ENCODE results near the gene RFTN1.

Gene RFTN1

DNA sequence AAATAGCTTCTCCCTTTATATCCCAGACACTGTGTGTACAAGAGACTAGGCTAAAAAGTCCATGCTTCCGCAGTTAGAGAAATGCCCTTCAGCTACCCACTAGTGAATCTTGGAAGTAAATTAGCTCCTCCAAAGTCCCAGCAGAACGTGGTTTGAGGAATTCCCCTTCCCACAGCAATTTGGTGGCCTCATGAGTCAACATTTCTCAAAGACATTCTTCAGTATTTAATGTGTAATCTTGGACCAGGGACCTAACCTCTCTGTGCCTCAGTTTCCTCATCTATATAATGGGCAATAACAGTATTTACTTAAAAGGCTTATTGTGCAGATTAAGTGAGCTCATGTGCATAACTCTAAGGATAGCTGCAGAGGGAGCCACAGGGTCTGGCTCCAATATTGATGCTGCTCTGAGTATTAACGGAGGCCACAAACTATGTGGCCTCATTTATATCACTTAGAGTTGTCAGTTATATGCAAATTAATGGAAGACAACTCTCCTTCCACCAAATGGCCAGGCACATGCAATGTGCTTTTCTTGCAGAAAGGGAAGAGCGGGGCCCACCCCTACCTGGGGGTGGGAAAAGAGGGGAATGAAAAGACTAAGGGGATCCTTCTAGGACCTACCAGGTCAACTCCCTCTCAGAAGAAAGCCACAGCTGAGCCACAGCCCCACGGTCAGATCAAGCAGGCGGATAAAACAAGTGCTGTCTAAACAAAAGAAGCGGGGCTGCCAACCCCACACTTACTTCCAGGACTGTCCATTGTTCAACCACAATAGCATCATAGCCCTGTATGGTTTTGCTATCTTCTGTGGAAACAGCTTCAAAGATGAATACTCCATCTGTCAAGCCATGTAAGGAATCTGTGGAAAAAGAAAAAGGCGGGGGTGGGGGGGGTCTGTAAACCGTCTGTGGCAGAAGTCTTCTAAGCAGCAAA, 156.0 kb downstream of the RFTN1 start:
- no peak for DNase-seq (ENCODE audit: low read depth in 2 of 2)

DNA sequence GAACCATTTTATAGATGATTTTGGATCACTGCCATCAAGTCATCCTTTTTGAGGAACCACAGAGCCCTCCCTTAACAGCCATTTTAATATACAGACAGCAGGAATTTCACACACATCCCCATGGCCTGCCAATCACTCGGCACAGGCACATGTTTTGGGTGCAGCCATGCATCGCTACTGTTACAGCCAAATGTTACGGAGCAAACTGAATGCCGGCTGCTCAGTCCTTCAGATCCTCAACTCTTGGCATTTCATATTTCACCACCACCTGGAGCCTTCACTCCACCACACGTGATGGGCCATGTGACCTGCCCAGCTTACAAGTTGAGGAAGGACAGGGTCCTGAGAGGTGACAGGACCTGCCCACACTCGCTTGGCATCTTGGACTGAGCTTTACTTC, 157.7 kb downstream of the RFTN1 start:
- DNase-seq (ENCODE audit: low read depth in 2 of 2) = no peak

DNA sequence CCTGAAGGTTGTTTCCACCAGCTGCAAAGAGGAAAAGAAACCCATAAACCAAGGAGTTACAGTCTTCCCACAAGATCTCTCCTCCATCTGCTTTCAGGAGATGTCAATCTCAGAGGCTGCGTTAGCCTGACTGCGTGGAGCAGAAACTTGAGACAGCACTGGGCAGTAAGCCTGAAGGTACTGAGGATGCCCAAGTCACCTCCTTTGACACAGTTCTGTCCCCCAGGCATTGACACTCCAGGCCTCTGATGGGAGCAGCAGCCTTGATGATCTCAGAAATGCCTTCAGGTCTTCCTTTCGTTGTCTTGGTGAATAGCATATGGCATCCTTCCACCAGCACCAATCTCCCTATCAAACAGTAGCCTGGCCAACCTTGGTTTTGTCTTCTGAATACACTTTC, 159.2 kb downstream of the RFTN1 start:
- DNase-seq (ENCODE audit: low read depth in 2 of 2) = no peak

DNA sequence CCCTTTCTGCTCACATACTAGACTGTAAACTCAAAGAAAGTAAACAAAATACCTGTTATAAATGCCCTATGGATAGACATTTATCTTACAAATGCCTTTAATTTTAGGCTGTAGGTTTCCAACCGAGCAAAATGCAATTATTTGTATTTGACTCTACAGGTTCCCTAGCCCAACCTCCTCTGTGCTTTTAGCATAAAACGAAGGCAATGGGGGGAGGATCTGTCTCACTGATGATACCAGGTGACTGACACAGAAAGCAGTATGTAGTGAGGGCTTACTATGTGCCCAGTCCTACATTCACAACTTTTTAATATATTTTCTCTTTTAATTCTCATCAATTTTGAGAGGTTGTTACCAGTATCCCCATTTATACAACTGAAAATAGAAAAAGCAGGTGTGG, 161.1 kb downstream of the RFTN1 start:
- DNase-seq (ENCODE audit: low read depth in 2 of 2) = no peak

DNA sequence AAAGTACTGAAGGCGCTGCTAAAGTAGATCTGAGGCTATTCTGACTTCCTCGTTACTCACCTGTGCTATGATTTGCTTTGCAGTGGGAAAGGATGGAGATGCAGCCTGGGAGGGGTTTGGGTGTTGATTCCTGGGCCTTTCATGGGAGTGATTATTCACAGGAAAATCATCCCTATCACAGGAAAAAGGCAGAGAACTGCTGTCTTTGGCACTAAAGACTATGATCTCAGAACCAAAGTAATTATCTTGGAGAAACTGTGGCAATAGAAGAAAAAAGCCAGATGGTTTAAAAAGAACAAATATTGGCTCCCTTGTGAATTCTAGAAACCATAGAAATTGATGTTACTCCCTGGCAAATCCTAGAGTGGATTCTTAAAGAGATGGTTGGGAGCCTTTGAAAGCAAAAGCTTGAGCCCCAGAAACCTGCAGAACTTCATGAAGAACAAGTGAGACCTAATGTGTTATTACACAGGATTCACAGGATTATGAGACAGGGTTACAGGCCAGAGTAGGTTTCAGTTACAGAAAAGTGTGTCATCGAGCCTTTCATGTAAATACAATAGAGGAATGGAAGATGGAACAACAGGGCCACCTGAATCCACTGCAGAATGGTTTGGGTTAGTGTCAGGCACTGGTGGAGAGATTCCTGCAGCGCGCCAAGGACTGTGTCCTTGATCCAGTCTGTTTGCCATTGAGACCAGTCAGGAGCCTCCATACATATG, 162.7 kb downstream of the RFTN1 start:
- no peak for DNase-seq (ENCODE audit: low read depth in 2 of 2)

DNA sequence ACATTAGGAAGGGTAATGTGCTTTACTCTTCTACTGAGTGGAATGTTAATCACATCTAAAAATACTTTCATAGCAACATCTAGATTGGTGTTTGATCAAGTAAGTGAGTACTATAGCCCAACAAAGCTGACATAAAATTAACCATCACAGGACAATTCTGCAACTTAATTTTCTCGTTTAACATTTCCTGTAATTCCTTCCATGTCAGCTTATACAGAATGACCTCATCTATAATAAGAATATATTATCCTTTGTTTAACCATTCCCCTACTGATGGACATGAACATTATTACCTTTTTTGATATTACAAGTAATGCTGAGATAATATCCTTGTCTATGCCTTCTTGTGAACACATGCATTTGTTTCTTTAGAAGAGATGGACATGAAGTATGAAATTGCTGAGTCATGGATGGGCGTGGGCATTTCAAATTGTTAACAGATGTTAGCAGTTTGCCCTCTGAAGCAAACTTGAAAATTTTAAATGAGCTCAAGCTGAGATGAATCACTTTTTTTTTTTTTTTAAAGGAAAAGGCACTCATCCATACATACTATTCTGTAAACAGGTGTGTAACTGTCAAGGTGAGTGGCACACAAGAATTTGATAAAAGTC, 163.4 kb downstream of the RFTN1 start:
- no peak for DNase-seq (ENCODE audit: low read depth in 2 of 2)

DNA sequence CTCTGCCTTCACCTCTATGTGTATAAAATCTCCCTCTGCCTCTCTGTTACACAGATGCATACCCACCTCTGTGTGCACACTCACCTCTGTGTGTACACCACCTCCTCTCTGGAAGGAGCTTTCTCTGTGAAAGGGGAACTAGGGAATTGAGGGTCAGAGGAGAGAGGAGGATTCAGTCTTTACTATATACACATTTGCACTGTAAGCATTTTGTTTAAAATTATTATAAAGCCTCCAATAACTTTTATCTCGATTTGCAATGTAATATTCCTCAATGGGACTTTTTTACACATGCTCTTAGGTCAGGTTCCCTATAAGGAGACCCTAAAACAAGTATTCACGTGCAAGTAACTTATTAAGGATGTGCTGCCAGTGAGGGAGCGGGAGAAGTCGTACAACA, 166.0 kb downstream of the RFTN1 start:
- no peak for DNase-seq (ENCODE audit: low read depth in 2 of 2)

DNA sequence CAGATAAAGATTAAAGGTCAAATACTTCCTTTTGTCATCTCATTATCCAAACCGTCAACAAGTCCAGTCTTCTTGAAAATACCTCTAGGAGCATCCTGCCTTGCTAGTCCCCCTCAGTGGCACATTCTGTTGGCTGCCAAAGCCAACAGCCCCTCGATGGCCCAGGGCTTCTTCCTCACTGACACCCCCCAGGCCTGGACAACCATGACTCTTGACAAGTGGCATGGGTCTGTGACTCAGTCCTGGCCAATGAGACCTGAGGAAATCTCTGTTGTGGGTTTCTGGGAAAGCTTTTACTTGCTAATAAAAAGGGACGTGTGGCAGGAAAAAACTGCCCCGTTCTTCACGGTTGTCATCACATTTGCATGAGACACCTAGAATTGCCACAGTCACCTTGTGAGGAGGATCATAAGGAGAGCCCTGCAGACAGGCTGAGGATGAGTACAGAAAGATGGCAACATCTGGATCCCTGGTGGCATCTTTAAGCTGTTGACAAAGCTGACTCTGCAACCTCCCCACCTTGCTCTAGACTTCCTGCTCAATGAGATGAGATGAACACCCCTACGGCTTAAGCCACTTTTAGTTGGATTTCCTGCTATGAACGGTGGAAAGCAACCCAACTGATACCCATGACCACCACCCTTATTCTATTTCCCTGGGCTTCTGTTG, 167.0 kb downstream of the RFTN1 start:
- no peak for DNase-seq (ENCODE audit: low read depth in 2 of 2)

DNA sequence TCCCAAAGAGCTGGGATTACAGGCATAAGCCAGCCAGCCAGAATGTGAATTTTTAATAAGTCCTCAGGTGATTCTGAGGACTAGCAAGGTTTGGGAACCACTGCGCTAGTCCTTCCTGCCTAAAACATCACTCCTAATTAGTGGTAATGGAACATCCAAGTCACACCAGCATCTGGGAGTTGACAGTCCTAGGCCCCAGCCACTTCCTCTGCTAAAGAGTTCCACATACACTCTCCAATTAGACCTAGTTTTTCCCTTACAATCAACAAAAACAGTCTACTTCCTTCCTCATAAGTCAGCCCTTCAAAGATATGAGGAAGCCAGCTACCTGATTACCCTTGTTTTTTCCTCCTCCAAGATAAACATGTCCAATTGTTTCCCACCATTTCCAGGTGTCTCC, 170.4 kb downstream of the RFTN1 start:
- DNase-seq (ENCODE audit: low read depth in 2 of 2) = no peak

DNA sequence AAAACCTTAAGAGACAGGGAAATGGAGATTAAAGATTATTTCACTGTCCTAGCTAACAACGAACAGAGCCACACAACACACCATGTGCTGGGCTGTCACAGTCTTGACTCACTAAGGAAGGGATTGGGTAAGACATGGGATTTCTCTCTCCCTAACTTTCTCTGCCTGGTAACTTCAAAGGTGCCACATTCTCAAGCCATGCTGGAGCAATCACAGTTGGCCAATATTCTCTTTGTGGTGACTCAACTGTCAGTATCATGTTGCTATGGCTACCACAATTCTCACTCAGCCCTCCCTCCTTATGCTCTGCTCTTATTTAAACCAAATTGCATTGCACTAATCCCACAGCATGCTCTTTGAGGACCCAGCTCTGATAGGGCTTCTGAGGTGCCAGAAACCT, 174.5 kb downstream of the RFTN1 start:
- no peak for DNase-seq (ENCODE audit: low read depth in 2 of 2)

DNA sequence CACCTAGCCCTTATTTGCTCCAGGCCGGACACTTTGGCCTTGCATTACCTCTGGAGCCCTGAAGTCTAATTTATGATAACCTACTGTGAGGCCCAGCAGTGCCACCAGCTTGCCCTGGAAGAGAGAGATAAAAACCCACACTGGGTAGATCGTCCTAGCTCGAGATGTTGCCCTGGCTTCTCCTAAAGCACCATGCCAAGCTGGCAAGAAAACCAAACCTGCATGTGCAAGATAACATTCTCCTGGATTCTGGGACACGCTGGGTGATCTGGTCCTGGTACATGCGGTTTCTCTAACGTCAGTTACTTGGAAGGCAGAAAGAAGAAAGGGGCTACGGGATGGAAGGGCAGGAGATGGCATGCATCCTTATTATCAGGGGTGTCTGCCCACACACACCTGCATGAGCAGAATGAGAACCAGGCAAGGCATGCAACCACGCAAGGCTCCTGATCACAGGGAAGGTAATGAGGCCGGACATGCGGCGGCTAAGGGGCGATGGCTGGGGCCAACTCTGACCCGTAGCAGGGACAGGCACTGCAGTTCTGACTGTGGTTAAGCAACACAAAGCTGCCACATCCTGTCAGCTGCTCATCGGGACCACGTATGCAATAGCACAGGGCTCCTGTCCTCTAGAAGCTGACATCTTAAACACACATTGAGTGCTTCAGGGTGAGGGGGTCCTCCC, 175.5 kb downstream of the RFTN1 start:
- DNase-seq (ENCODE audit: low read depth in 2 of 2) = peak; percentile 37 to 48

DNA sequence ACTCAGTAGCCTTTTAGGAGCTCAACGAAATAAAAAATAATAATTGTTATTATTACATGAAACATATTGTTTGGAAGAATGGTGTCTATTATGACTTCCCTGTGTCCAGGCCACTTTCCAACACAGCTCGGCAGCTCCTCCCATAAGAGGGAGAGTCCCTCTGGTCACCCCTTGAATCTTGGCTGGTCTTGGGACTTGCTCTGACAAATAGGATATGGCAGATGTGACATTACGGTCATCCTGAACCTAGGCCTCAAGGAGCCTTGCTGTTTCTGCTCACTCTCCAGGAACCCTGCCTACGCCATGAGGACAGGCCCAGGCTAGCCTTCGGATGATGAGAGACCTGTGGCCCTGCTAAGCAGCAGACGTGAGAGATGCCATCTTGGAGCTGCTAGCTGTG, 176.7 kb downstream of the RFTN1 start:
- DNase-seq (ENCODE audit: low read depth in 2 of 2) = no peak

DNA sequence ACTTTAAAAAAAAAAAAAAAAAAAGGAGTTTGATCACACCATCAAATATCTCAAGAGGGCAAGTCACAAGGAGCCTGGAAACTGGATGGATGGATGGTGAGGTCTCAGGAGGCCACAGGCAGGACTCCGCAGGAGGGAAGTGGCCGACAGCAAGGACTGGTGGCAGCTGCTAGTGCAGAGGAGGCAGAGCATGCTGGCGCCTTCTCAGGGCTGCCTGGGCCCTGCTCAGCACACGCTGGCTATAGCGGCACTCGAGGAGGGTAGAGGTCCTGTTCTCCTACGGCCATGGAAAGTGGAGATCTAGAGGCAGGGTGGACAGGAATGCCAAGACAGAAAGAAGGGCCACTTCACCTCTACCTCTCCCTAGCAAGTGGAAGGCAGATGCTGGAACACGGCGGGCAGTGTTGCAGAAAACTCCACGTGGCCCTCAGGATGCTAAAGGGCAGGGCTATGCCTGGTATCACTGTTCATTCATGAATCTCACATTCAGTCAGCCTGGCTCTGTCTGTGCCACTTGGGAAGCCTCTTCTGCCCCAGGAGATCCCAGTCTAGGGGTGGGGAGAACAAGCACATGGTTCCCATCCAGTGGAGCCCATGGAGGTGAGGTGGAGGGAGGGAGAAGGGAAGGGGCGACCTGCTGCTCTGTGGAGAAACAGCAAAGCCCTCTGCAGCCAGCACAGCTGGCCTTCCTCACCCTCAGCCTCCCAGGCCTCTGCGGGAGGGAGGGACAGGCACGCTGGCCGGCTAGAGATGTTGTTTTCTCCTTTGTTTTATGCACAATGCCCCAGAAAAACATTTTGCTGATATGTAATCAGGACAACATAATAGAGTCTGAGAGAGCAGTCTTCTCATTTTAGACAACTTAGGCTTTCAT, 177.5 kb downstream of the RFTN1 start:
- DNase-seq (ENCODE audit: low read depth in 2 of 2) = no peak

DNA sequence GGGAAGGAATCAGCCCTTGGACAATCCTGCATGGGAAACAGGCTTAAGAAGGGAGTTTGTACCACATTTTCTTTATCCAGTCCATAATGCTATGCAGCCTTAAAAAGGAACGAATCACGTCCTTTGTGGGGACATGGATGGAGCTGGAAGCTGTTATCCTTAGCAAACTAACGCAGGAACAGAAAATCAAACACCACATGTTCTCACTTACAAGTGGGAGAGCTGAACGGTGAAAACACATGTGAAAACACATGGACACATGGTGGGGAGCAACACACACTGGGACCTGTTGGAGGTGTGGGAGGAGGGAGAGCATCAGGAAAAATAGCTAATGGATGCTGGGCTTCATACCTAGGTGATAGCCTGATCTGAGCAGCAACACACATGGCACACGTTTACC, 178.2 kb downstream of the RFTN1 start:
- DNase-seq (ENCODE audit: low read depth in 2 of 2) = no peak

DNA sequence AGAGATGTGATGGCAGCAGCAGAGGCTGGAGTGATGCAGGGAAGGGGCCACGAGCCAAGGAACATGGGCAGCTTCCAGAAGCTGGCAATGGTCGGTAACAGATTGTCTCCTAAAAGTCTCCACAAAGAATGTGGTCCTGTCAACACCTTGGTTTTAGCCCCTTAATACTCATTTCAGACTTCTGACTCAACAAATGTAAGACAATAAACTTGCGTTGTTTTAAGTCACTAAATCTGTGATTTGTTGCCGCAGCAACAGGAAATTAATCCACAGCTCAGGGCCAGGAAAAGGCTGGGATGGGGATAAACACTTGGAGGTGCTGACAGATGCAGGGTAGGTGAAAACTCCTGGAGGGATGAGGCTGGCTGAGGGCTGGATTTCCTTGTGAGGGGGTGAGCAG, 178.6 kb downstream of the RFTN1 start:
- DNase-seq (ENCODE audit: low read depth in 2 of 2) = no peak

DNA sequence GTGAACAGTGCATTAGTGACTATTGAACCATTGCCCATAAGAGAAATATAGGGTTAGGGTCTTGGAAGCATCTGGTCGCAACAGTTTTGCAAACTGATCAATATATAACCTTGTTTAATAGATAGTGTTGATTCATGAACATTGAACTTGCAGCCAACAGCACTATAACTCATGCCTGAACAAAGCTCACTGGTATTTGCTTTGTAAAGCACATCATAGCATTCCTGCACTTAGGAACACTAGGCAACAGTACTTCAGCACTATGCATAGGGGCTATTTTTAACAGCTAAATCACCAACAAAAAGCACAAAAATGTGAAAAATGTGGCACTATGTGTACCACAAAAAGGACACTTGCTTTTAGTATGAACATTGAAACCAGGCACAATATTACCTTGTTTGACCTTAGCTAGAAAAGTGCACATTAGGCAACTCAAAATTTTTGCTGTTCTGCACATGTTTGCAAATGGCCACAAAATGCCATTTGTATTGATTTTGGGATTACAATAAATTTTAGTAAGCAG, 180.5 kb downstream of the RFTN1 start:
- DNase-seq (ENCODE audit: low read depth in 2 of 2) = no peak

DNA sequence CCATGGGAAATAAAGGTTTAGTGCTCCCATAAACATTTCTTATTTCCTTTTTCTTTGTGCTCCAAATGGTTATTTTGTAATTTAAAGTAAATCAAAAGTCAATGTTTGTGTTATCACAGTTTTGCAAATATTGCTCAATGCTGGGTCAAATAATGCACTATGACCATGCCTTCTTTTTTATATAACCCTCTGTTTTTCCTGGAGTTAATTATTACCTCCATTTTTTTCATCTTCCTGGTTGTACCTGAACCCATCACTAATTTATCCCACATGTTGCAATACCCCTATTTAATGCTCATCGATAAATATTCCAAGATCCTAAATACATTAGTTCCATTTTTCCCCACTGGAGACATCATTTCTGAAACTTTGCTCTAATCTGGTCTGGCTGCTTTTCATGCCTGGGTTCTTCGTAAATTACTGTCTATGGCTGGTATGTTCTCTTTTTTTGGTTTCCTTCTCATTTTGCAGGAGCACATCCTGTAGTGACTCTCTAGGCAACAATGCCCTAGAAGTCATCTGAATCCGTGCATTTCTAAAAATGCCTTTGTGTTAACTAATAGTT, 182.1 kb downstream of the RFTN1 start:
- no peak for DNase-seq (ENCODE audit: low read depth in 2 of 2)

DNA sequence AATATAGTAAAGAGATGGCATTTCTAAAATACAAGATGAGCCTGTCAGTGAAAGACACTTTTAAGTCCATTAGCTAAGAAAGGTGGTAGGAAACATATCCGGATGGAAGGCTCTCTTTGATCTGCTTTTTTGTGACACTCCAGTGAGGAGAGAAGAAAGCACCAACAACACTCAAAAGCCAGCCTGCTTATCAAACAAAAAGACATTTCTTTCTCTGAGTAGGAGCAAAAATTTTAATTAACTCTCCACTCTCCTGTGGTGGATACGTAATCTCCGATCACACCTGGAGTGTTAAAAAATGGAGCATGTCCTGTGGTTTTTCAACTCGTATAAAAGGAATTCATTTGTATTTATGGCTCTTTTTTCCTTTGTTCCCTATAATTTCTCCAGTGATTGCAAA, 183.1 kb downstream of the RFTN1 start:
- no peak for DNase-seq (ENCODE audit: low read depth in 2 of 2)

DNA sequence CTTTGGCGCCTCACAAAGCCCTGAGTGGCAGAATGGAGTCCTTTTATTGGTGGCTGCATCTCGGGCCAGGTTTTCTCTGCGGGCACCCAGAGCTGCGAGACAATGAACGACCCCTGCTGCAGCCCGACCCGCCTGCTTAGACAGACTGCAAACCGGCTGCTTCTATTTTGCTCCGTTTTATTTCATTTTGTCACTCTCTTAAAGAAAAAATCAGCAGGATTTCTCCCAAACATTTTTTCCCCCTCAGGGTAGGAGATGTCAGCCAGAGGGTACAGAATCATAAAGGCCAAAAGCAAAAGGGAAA, 183.7 kb downstream of the RFTN1 start:
- DNase-seq (ENCODE audit: low read depth in 2 of 2) = no peak

Data from stimulated activated CD8-positive, alpha-beta memory T cell treated with anti-CD3 and anti-CD28 coated beads, Interleukin-15, amount 100 ng/mL, for 48 hours (primary cell).